ENCODE measurements around the gene GLIPR1L1. TPM values are rescaled to one million over a fixed set of nuclear protein-coding genes. Genes with fewer than 3 reads are reported as not detected.
"Not testable (repeated sequence)": the region's sequence is repeated elsewhere in the genome, so short reads cannot be mapped to it uniquely, and the experiment has no call there.

Gene GLIPR1L1
- total and polyA plus RNA-seq, 5 experiments from 2014 or later: not detected

- POLR2A ChIA-PET: no interaction called here
Measured at GRCh38 chr12:75322464-75322863, 12.0 kb upstream of the GLIPR1L1 start.

GRCh38 chr12:75323663-75324062 is 10.8 kb upstream of the GLIPR1L1 start:
- no peak overlapping the region for H3K27ac Mint-ChIP-seq
- DNase-seq (no peak), ATAC-seq (no peak)
- peaks cover 7 to 18% (median 9%) of the 10 kb centered on the region in 5 donors for H3K27me3 Mint-ChIP-seq
- H3K4me3 Mint-ChIP-seq: no peak overlapping the region
- H3K9me3 Mint-ChIP-seq: no peaks in the 10 kb centered on the region
- H3K36me3 Mint-ChIP-seq: no peaks in the 10 kb centered on the region
- POLR2A ChIA-PET: no interaction called here
- no peaks in the 10 kb centered on the region for H3K4me1 Mint-ChIP-seq

More at GRCh38 chr12:75322464-75322863, 12.0 kb upstream of the GLIPR1L1 start:
- no peaks in the 10 kb centered on the region for H3K36me3 Mint-ChIP-seq
- no peak overlapping the region for H3K27ac Mint-ChIP-seq
- H3K4me1 Mint-ChIP-seq: no peaks in the 10 kb centered on the region
- H3K9me3 Mint-ChIP-seq: no peaks in the 10 kb centered on the region
- DNase-seq (no peak), ATAC-seq (no peak)
- peaks cover 3 to 9% (median 7%) of the 10 kb centered on the region in 5 donors for H3K27me3 Mint-ChIP-seq
- H3K4me3 Mint-ChIP-seq: no peak overlapping the region

- ATAC-seq: no peak
- POLR2A ChIA-PET: no interaction called here
- no peak overlapping the region for H3K27ac Mint-ChIP-seq
- H3K27me3 Mint-ChIP-seq: peaks cover 6 to 36% (median 25%) of the 10 kb centered on the region in 5 donors
- no peak overlapping the region for H3K4me3 Mint-ChIP-seq
- DNase-seq: no peak
- H3K36me3 Mint-ChIP-seq: no peaks in the 10 kb centered on the region
- H3K4me1 Mint-ChIP-seq: peaks cover 0 to 10% (median 9%) of the 10 kb centered on the region in 4 donors
- no peaks in the 10 kb centered on the region for H3K9me3 Mint-ChIP-seq
Measured at GRCh38 chr12:75327642-75328041, 6.8 kb upstream of the GLIPR1L1 start.

GRCh38 chr12:75329918-75330826 is 4.3 kb upstream of the GLIPR1L1 start, which contains the start of gene CAPS2:
Gene CAPS2, minus strand, starts transcription at chr12:75330324. Its CDS starts 3,826 bp downstream, at chr12:75326498.
- Mint-ChIP-seq H3K4me1 (peaks cover 7 to 22% (median 17%) of the 10 kb centered on the region in 4 donors), H3K4me3 (peak within 1 kb of the TSS; percentile 78 to 90 (median 86)), H3K27ac (peak within 1 kb of the TSS in 2 of 10 donors; percentile 11 to 26), H3K36me3 (no peaks in the 10 kb centered on the region), H3K27me3 (peaks cover 16 to 40% (median 33%) of the 10 kb centered on the region in 5 donors), H3K9me3 (no peaks in the 10 kb centered on the region)
- POLR2A ChIA-PET: no interaction called here
- peak; percentile 20 to 61 (median 42) for DNase-seq
- ATAC-seq: peak; percentile 71

- Mint-ChIP-seq H3K27ac (no peak overlapping the region), H3K4me3 (no peak overlapping the region), H3K9me3 (no peaks in the 10 kb centered on the region), H3K27me3 (peaks cover 9 to 15% (median 13%) of the 10 kb centered on the region in 5 donors), H3K4me1 (peaks cover 7 to 12% (median 8%) of the 10 kb centered on the region in 4 donors), H3K36me3 (no peaks in the 10 kb centered on the region)
- no peak for ATAC-seq
- POLR2A ChIA-PET: no interaction called here
- DNase-seq: no peak
Measured at GRCh38 chr12:75337905-75338304, 3.4 kb downstream of the GLIPR1L1 start.

- Mint-ChIP-seq H3K9me3 (no peaks in the 10 kb centered on the region), H3K36me3 (no peaks in the 10 kb centered on the region), H3K27ac (no peak overlapping the region), H3K4me1 (no peaks in the 10 kb centered on the region), H3K27me3 (peaks cover 0 to 5% (median 0%) of the 10 kb centered on the region in 5 donors), H3K4me3 (no peak overlapping the region)
- ATAC-seq: no peak
- POLR2A ChIA-PET: no interaction called here
- no peak for DNase-seq
Measured at GRCh38 chr12:75341873-75342272, 7.4 kb downstream of the GLIPR1L1 start.

- no peak overlapping the region for H3K4me3 Mint-ChIP-seq
- H3K36me3 Mint-ChIP-seq: peaks cover 0 to 1% (median 0%) of the 10 kb centered on the region in 3 donors
- H3K4me1 Mint-ChIP-seq: peaks cover 0 to 2% (median under 1%) of the 10 kb centered on the region in 4 donors
- peaks cover 0 to 3% (median 0%) of the 10 kb centered on the region in 5 donors for H3K27me3 Mint-ChIP-seq
- DNase-seq (no peak), ATAC-seq (no peak)
- H3K27ac Mint-ChIP-seq: no peak overlapping the region
- no peaks in the 10 kb centered on the region for H3K9me3 Mint-ChIP-seq
- POLR2A ChIA-PET: no interaction called here
Measured at GRCh38 chr12:75345531-75345930, 11.1 kb downstream of the GLIPR1L1 start.

GRCh38 chr12:75346215-75346614 is 11.7 kb downstream of the GLIPR1L1 start:
- H3K36me3 Mint-ChIP-seq, H3K9me3 Mint-ChIP-seq, H3K4me3 Mint-ChIP-seq, H3K27me3 Mint-ChIP-seq, POLR2A ChIA-PET, H3K4me1 Mint-ChIP-seq, DNase-seq, ATAC-seq, H3K27ac Mint-ChIP-seq: not testable (repeated sequence)

- POLR2A ChIA-PET: no interaction called here
- Mint-ChIP-seq H3K9me3 (peaks cover 1 to 32% (median 19%) of the 10 kb centered on the region in 9 donors), H3K4me3 (no peak overlapping the region), H3K36me3 (peaks cover 0 to 24% (median 23%) of the 10 kb centered on the region in 3 donors), H3K27ac (no peak overlapping the region), H3K4me1 (peaks cover 0 to 9% (median 2%) of the 10 kb centered on the region in 4 donors), H3K27me3 (peaks cover 0 to 4% (median 1%) of the 10 kb centered on the region in 5 donors)
- no peak for ATAC-seq
- DNase-seq: no peak
Measured at GRCh38 chr12:75349946-75350345, 15.5 kb downstream of the GLIPR1L1 start.

GRCh38 chr12:75350413-75350812 is 15.9 kb downstream of the GLIPR1L1 start:
- H3K27ac Mint-ChIP-seq: no peak overlapping the region
- peaks cover 0 to 26% (median 26%) of the 10 kb centered on the region in 3 donors for H3K36me3 Mint-ChIP-seq
- POLR2A ChIA-PET: no interaction called here
- H3K4me3 Mint-ChIP-seq: no peak overlapping the region
- H3K4me1 Mint-ChIP-seq: peaks cover 0 to 9% (median 3%) of the 10 kb centered on the region in 4 donors
- ATAC-seq: no peak
- peak in 1 of 10 donors; percentile 49 for DNase-seq
- peaks cover 3 to 36% (median 22%) of the 10 kb centered on the region in 9 donors for H3K9me3 Mint-ChIP-seq
- H3K27me3 Mint-ChIP-seq: peaks cover 0 to 4% (median 1%) of the 10 kb centered on the region in 5 donors

GRCh38 chr12:75354011-75354410 is 19.5 kb downstream of the GLIPR1L1 start:
- H3K4me3 Mint-ChIP-seq: no peak overlapping the region
- no peak for ATAC-seq
- H3K27ac Mint-ChIP-seq: no peak overlapping the region
- H3K9me3 Mint-ChIP-seq: peaks cover 3 to 36% (median 22%) of the 10 kb centered on the region in 9 donors
- H3K4me1 Mint-ChIP-seq: peaks cover 0 to 9% (median 3%) of the 10 kb centered on the region in 4 donors
- H3K36me3 Mint-ChIP-seq: peaks cover 0 to 30% (median 26%) of the 10 kb centered on the region in 3 donors
- POLR2A ChIA-PET: no interaction called here
- no peak for DNase-seq
- H3K27me3 Mint-ChIP-seq: peaks cover 0 to 2% (median 0%) of the 10 kb centered on the region in 5 donors

GRCh38 chr12:75360920-75361319 is 26.4 kb downstream of the GLIPR1L1 start:
- ATAC-seq (peak in 1 of 2 donors; percentile 57), DNase-seq (no peak)
- H3K9me3 Mint-ChIP-seq: peaks cover 0 to 12% (median 0%) of the 10 kb centered on the region in 9 donors
- peaks cover 0 to 9% (median 2%) of the 10 kb centered on the region in 4 donors for H3K4me1 Mint-ChIP-seq
- peaks cover 0 to 2% (median 0%) of the 10 kb centered on the region in 3 donors for H3K36me3 Mint-ChIP-seq
- H3K27me3 Mint-ChIP-seq: no peaks in the 10 kb centered on the region
- POLR2A ChIA-PET: no interaction called here
- peak overlapping the region in 2 of 10 donors; percentile 24 to 29 for H3K27ac Mint-ChIP-seq
- H3K4me3 Mint-ChIP-seq: no peak overlapping the region

- POLR2A ChIA-PET: no interaction called here
- Mint-ChIP-seq H3K4me1 (peaks cover 0 to 9% (median 2%) of the 10 kb centered on the region in 4 donors), H3K4me3 (no peak overlapping the region), H3K27ac (peak overlapping the region in 1 of 10 donors; percentile 8), H3K27me3 (no peaks in the 10 kb centered on the region), H3K36me3 (peaks cover 0 to 2% (median 0%) of the 10 kb centered on the region in 3 donors), H3K9me3 (peaks cover 0 to 12% (median 0%) of the 10 kb centered on the region in 9 donors)
- ATAC-seq: no peak
- DNase-seq: no peak
Measured at GRCh38 chr12:75361408-75361807, 26.9 kb downstream of the GLIPR1L1 start.

All from naive thymus-derived CD8-positive, alpha-beta T cell (primary cell).